Endothelial cell of umbilical vein (primary cell): ENCODE results near the gene AURKB. TPM values are rescaled to one million over a fixed set of nuclear protein-coding genes. Genes with fewer than 3 reads are reported as not detected.

Experiments
- BruUV-seq: library from RNA; stranded (reverse); fragments of 400-500 nt; replicated peaks from 2 replicates; lab custom pipeline; 2021; lab: Mats Ljungman, UMichigan
- CTCF ChIA-PET: fragments of 300-600, 350-600 bp; sonication (Branson Sonifier 250); formaldehyde crosslinking; loops from one replicate; lab custom pipeline; 2021; ENCODE audit warnings: antibody characterized with exemption, inconsistent platforms; lab: Charles Lee
- POLR2A ChIA-PET: fragments of 300-600, 350-600 bp; sonication (Branson Sonifier 250); formaldehyde crosslinking; loops from one replicate; lab custom pipeline; 2021; ENCODE audit warnings: antibody characterized with exemption, inconsistent platforms; lab: Charles Lee
- DNase-seq: peaks from one replicate; pipeline ENCODE4 v3.0.0-alpha.2; 2011; ENCODE audit warnings: low read depth, low spot score
- FAIRE-seq: peaks from 2 replicates; lab custom pipeline; 2011; peaks lifted over from hg19 to GRCh38; lab: Jason Lieb, UNC
- H2AFZ ChIP-seq: 2 replicates; pipeline ENCODE4 v1.6.0; 2012; ENCODE audit warnings: low read depth, low read length, control low read depth, inconsistent platforms
- H3K27ac ChIP-seq: 2 replicates; pipeline ENCODE4 v1.5.1; 2011; ENCODE audit warnings: low read depth, mild to moderate bottlenecking, control low read depth, low read length, moderate library complexity; ENCODE audit not compliant: insufficient read depth
- H3K27me3 ChIP-seq, 2 experiments: 2 replicates each; pipeline versions ENCODE4 v1.6.0 to v1.6.1; 2011; ENCODE audit warnings: low read length in 2 of 2, mixed read lengths in 1 of 2; ENCODE audit not compliant: control insufficient read depth in 2 of 2, insufficient read depth in 2 of 2
- H3K36me3 ChIP-seq, 2 experiments: 2 replicates in 1 of 2; 3 replicates in 1 of 2; pipeline ENCODE4 v1.5.1; 2011; ENCODE audit warnings: low read length in 2 of 2, mild to moderate bottlenecking in 1 of 2, moderate library complexity in 1 of 2; ENCODE audit not compliant: control insufficient read depth in 2 of 2, insufficient read depth in 2 of 2; ENCODE audit errors: extremely low read depth in 1 of 2
- H3K4me1 ChIP-seq: 3 replicates; pipeline ENCODE4 v1.5.1; 2011; ENCODE audit warnings: mild to moderate bottlenecking, low read length; ENCODE audit not compliant: control insufficient read depth, insufficient read depth; ENCODE audit errors: extremely low read depth
- H3K4me2 ChIP-seq: 2 replicates; pipeline ENCODE4 v1.6.1; 2011; ENCODE audit warnings: low read length, control low read depth, mixed read lengths; ENCODE audit not compliant: insufficient read depth
- H3K4me3 ChIP-seq, 3 experiments: fragments of 200-600 bp in 1 of 3; sonication (generic), shearing (Covaris generic) in 1 of 3; replicated peaks in 1 of 3; 2 replicates each; pipeline ENCODE4 v1.5.1; 2011 to 2016; ENCODE audit warnings: control low read depth in 3 of 3, low read length in 3 of 3, mild to moderate bottlenecking in 2 of 3, inconsistent platforms in 1 of 3, low read depth in 1 of 3, moderate library complexity in 1 of 3; ENCODE audit not compliant: insufficient read depth in 1 of 3
- H3K79me2 ChIP-seq: 2 replicates; pipeline ENCODE4 v1.6.0; 2012; ENCODE audit warnings: low read length, inconsistent platforms; ENCODE audit not compliant: control insufficient read depth, insufficient read depth
- H3K9ac ChIP-seq: replicated peaks from 2 replicates; pipeline ENCODE3; 2011; ENCODE audit warnings: low read length, control low read depth; ENCODE audit not compliant: insufficient read depth; ENCODE audit errors: extremely low read depth
- H3K9me1 ChIP-seq: replicated peaks from 3 replicates; pipeline ENCODE4 v1.6.0; 2011; ENCODE audit warnings: mild to moderate bottlenecking, low read length; ENCODE audit not compliant: control insufficient read depth, insufficient read depth; ENCODE audit errors: extremely low read depth
- H3K9me3 ChIP-seq: replicated peaks from 2 replicates; pipeline ENCODE4 v1.5.1; 2012; ENCODE audit warnings: low read length, inconsistent platforms; ENCODE audit not compliant: control insufficient read depth, insufficient read depth
- H4K20me1 ChIP-seq: replicated peaks from 2 replicates; pipeline ENCODE3; 2011; ENCODE audit warnings: mild to moderate bottlenecking, low read length; ENCODE audit not compliant: control insufficient read depth, insufficient read depth; ENCODE audit errors: extremely low read depth
- CTCF ChIP-seq, 2 donors: IDR thresholded peaks; 1 replicate in 1 of 2; 2 replicates in 1 of 2; pipeline ENCODE4 v1.5.1; 2011; ENCODE audit warnings: low read length in 2 of 2, mild to moderate bottlenecking in 2 of 2, moderate library complexity in 2 of 2, control low read depth in 1 of 2, inconsistent platforms in 1 of 2, low read depth in 1 of 2; ENCODE audit not compliant: insufficient read depth in 1 of 2; ENCODE audit errors: extremely low read depth in 1 of 2
- EZH2 ChIP-seq: IDR thresholded peaks from 2 replicates; pipeline ENCODE4 v1.6.1; 2012; ENCODE audit warnings: borderline replicate concordance, low read depth, mild to moderate bottlenecking, moderate library complexity, low read length, inconsistent platforms; ENCODE audit not compliant: severe bottlenecking
- FOS ChIP-seq: IDR thresholded peaks from 2 replicates; pipeline ENCODE4 v1.6.1; 2011; ENCODE audit warnings: mild to moderate bottlenecking, low read length, moderate library complexity, borderline replicate concordance; ENCODE audit not compliant: insufficient read depth
- GATA2 ChIP-seq: IDR thresholded peaks from 2 replicates; pipeline ENCODE4 v1.7.0; 2011; ENCODE audit warnings: low read depth, mild to moderate bottlenecking, moderate library complexity, mixed read lengths, low read length; ENCODE audit not compliant: insufficient read length, insufficient read depth
- JUN ChIP-seq: IDR thresholded peaks from 2 replicates; pipeline ENCODE4 v1.6.1; 2011; ENCODE audit warnings: borderline replicate concordance, low read depth; ENCODE audit not compliant: insufficient read length, insufficient read depth
- MAX ChIP-seq: IDR thresholded peaks from 2 replicates; pipeline ENCODE4 v1.6.1; 2011; ENCODE audit not compliant: insufficient read depth, insufficient read length
- MYC ChIP-seq: IDR thresholded peaks from one replicate; pipeline ENCODE4 v1.6.1; 2011; ENCODE audit warnings: mild to moderate bottlenecking, low read depth, low read length
- POLR2A ChIP-seq: IDR thresholded peaks from 2 replicates; pipeline ENCODE4 v1.6.1; 2012; ENCODE audit warnings: low read depth, mild to moderate bottlenecking, control low read depth, low read length
- POLR2AphosphoS5 ChIP-seq: IDR thresholded peaks from 2 replicates; pipeline ENCODE4 v1.6.1; 2012; ENCODE audit warnings: low read depth, mild to moderate bottlenecking, control low read depth, low read length, moderate library complexity; ENCODE audit not compliant: insufficient read depth
- dilution Hi-C: fragments of 300-500 bp; cut with MboI; formaldehyde crosslinking; loops from one replicate; pipeline ENCODE4 v1.15.0; 2019; ENCODE audit warnings: low sequenced_read_pairs; ENCODE audit not compliant: extremely low pct_ligation_motif_present
- intact Hi-C: fragments of 100-400 bp; cut with micrococcal nuclease; formaldehyde crosslinking; loops from one replicate; pipeline ENCODE4 v1.10.0; 2022
- polyA plus RNA-seq, 4 experiments: library from polyadenylated mRNA; depleted of rRNA in 3 of 4; stranded (reverse) in 3 of 4; unstranded in 1 of 4; fragments of >200 nt; gene quantifications; 2 replicates each; pipeline versions ENCODE4 v1.2.1 to v1.2.3, GENCODE V29; 2011 to 2012; ENCODE audit warnings: missing spikeins in 1 of 4
- total RNA-seq: library from RNA; stranded (reverse); gene quantifications from 2 replicates; pipeline ENCODE4 v1.2.3, GENCODE V29; 2021

Gene AURKB
- total and polyA plus RNA-seq, 2 donors (not counting 3 experiments of a cell fraction or from before 2014, with no cell fraction given): 67.8 to 107 TPM

DNA sequence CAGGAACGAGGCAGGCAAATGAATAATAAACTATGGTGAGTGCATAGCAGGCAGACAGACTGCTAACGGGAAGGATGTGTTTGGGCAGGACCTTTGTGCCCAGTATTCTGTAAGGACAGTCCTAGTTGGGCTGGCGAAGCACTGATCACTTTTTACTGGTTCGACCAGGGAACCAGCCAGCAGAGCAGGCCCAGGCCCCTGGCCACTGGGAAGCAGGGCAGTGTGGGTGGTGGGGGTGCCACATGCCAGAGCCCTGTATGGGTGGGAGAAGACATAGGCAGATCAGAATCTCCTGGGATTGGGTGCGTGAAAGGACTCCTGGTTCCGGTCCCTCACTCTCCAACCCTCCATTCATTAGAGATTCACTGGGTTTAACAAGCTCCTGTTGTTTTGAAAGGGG, 43.6 kb downstream of the AURKB start:
- DNase-seq (no peak), FAIRE-seq (no peak)
- peaks cover 14% of the 10 kb centered on the region for H3K4me1 ChIP-seq
- H3K27ac ChIP-seq: no peak overlapping the region
- peaks cover 10% of the 10 kb centered on the region for H3K79me2 ChIP-seq
- no peak overlapping the region for H3K9ac ChIP-seq
- BruUV-seq: no TSS peak
- dilution Hi-C loops: no loop called here
- no peak overlapping the region for H3K4me3 ChIP-seq
- POLR2A ChIA-PET: no interaction called here
- no peaks in the 10 kb centered on the region for H3K27me3 ChIP-seq
- H3K36me3 ChIP-seq: no peaks in the 10 kb centered on the region
- no peaks in the 10 kb centered on the region for H4K20me1 ChIP-seq
- CTCF ChIA-PET: interaction anchor here (0.8 kb wide), 1 partner anchor 12 kb away, joined by 3 read pairs; no protein-coding TSS in a partner anchor
- H2AFZ ChIP-seq: no peak overlapping the region
- intact Hi-C loops: no loop called here
- no peaks in the 10 kb centered on the region for H3K9me3 ChIP-seq
- no peaks in the 10 kb centered on the region for H3K9me1 ChIP-seq
- no peak overlapping the region for H3K4me2 ChIP-seq
- TF ChIP-seq CTCF (IDR thresholded peaks at IDR 0.05; ENCODE audit: extremely low read depth in 1 of 2, insufficient read depth in 1 of 2, low read depth in 1 of 2, low read length in 2 of 2): no peak
- TF ChIP-seq GATA2: no peak
- TF ChIP-seq JUN: no peak
- TF ChIP-seq POLR2AphosphoS5: no peak
- no peak for TF ChIP-seq EZH2
- TF ChIP-seq POLR2A: no peak
- no peak for TF ChIP-seq FOS
- no peak for TF ChIP-seq MYC
- no peak for TF ChIP-seq MAX
